ENCODE results near the gene N4BP3. TPM values are rescaled to one million over a fixed set of nuclear protein-coding genes. Genes with fewer than 3 reads are reported as not detected.

N4BP3 gene
- total and polyA plus RNA-seq, 2 of the 4 experiments (the other 2 are of a cell fraction) = 0.14 to 0.18 TPM

GRCh38 chr5:178115814-178116142 lies 2.4 kb downstream of the N4BP3 start:
- H2BK5ac ChIP-seq (ENCODE audit: low read depth, low read length, poor library complexity, severe bottlenecking) = no peak overlapping the region
- TF ChIP-seq RFX5 (IDR thresholded peaks at IDR 0.05; ENCODE audit: low read depth, low read length) (no peak), MAFK (IDR thresholded peaks at IDR 0.05; ENCODE audit: low read depth, low read length) (no peak), BHLHE40 (IDR thresholded peaks at IDR 0.05; ENCODE audit: low read depth, low read length) (no peak), USF2 (IDR thresholded peaks at IDR 0.05; ENCODE audit: low read depth, low read length) (no peak), POLR2A (IDR thresholded peaks at IDR 0.05; ENCODE audit: low read depth, low read length) (no peak), CEBPB (IDR thresholded peaks at IDR 0.05; ENCODE audit: low read depth, low read length) (no peak), MXI1 (IDR thresholded peaks at IDR 0.05; ENCODE audit: borderline replicate concordance, low read depth, low read length) (no peak), CHD1 (IDR thresholded peaks at IDR 0.05; ENCODE audit: low read depth, low read length) (no peak), NFE2L2 (IDR thresholded peaks at IDR 0.05; ENCODE audit: low read depth, low read length) (no peak), RAD21 (IDR thresholded peaks at IDR 0.05; ENCODE audit: low read length) (no peak), FOS (IDR thresholded peaks at IDR 0.05; ENCODE audit: low read depth, low read length) (no peak), SMC3 (IDR thresholded peaks at IDR 0.05; ENCODE audit: low read depth, low read length) (no peak), RCOR1 (IDR thresholded peaks at IDR 0.05; ENCODE audit: insufficient replicate concordance, low read length) (no peak), MAZ (IDR thresholded peaks at IDR 0.05; ENCODE audit: borderline replicate concordance, low read depth, low read length) (no peak)
- TF ChIP-seq, protein P1, sequence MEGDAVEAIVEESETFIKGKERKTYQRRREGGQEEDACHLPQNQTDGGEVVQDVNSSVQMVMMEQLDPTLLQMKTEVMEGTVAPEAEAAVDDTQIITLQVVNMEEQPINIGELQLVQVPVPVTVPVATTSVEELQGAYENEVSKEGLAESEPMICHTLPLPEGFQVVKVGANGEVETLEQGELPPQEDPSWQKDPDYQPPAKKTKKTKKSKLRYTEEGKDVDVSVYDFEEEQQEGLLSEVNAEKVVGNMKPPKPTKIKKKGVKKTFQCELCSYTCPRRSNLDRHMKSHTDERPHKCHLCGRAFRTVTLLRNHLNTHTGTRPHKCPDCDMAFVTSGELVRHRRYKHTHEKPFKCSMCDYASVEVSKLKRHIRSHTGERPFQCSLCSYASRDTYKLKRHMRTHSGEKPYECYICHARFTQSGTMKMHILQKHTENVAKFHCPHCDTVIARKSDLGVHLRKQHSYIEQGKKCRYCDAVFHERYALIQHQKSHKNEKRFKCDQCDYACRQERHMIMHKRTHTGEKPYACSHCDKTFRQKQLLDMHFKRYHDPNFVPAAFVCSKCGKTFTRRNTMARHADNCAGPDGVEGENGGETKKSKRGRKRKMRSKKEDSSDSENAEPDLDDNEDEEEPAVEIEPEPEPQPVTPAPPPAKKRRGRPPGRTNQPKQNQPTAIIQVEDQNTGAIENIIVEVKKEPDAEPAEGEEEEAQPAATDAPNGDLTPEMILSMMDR (conservative IDR thresholded peaks at IDR 0.05; ENCODE audit: low read depth, low read length) = no peak
- TF ChIP-seq, protein P2, sequence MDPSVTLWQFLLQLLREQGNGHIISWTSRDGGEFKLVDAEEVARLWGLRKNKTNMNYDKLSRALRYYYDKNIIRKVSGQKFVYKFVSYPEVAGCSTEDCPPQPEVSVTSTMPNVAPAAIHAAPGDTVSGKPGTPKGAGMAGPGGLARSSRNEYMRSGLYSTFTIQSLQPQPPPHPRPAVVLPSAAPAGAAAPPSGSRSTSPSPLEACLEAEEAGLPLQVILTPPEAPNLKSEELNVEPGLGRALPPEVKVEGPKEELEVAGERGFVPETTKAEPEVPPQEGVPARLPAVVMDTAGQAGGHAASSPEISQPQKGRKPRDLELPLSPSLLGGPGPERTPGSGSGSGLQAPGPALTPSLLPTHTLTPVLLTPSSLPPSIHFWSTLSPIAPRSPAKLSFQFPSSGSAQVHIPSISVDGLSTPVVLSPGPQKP (IDR thresholded peaks at IDR 0.05; ENCODE audit: borderline replicate concordance, low read depth, low read length) = no peak
- dilution Hi-C loops (cut with HindIII; ENCODE audit: low sequenced_read_pairs, unreplicated experiment) = no loop called here
- H3K9me3 ChIP-seq (ENCODE audit: control insufficient read depth, insufficient read depth, low read length) = no peaks in the 10 kb centered on the region
- H3K4me3 ChIP-seq (ENCODE audit: insufficient read depth, low read depth, low read length) = no peak overlapping the region
- H3K56ac ChIP-seq (ENCODE audit: extremely low read depth, insufficient read depth, low read length) = no peak overlapping the region
- H2BK120ac ChIP-seq (ENCODE audit: low read depth, low read length) = no peak overlapping the region
- H2AFZ ChIP-seq (replicated peaks; ENCODE audit: low read length, poor library complexity) = no peak overlapping the region
- H3K4ac ChIP-seq (ENCODE audit: low read depth, low read length) = no peak overlapping the region
- POLR2A ChIA-PET (ENCODE audit: unreplicated experiment) = no interaction called here
- no peak overlapping the region for H3K23ac ChIP-seq (ENCODE audit: low read depth, low read length)
- DNase-seq = no peak
- intact Hi-C loops (cut with micrococcal nuclease) = no loop called here
- H3K79me1 ChIP-seq (ENCODE audit: low read depth in 1 of 2, low read length in 2 of 2) = no peaks in the 10 kb centered on the region
- no peak overlapping the region for H4K5ac ChIP-seq (ENCODE audit: low read depth, low read length)
- H3K27me3 ChIP-seq (ENCODE audit: control insufficient read depth, insufficient read depth, low read length) = peaks cover 42% of the 10 kb centered on the region
- ATAC-seq (ENCODE audit: low read depth) = no peak
- no peaks in the 10 kb centered on the region for H3K36me3 ChIP-seq (ENCODE audit: control insufficient read depth, insufficient read depth, low read length)
- no peak overlapping the region for H2BK20ac ChIP-seq (ENCODE audit: low read depth, low read length)
- H3K18ac ChIP-seq (ENCODE audit: low read depth, low read length) = no peak overlapping the region
- no peaks in the 10 kb centered on the region for H3K9me1 ChIP-seq (ENCODE audit: insufficient read depth, low read length)
- H3K27ac ChIP-seq (ENCODE audit: insufficient read depth, low read length) = no peak overlapping the region
- no peak overlapping the region for H2AK9ac ChIP-seq (replicated peaks; ENCODE audit: low read depth, low read length, poor library complexity)
- no peaks in the 10 kb centered on the region for H4K20me1 ChIP-seq (ENCODE audit: insufficient read depth, low read length)
- no peak overlapping the region for H2AK5ac ChIP-seq (ENCODE audit: low read depth, low read length)
- CTCF ChIA-PET = no interaction called here
- no peak overlapping the region for H2BK15ac ChIP-seq (ENCODE audit: low read depth, low read length)
- no peak overlapping the region for H4K8ac ChIP-seq (ENCODE audit: low read depth in 2 of 2, low read length in 2 of 2)
- in situ Hi-C loops (cut with MboI; ENCODE audit: low sequenced_read_pairs) = no loop called here
- no peak overlapping the region for H3K14ac ChIP-seq (replicated peaks; ENCODE audit: low read depth, low read length)
- H4K91ac ChIP-seq (ENCODE audit: insufficient read depth, low read depth, low read length) = no peak overlapping the region
- BruUV-seq (replicated peaks) = no TSS peak
- no peak overlapping the region for H3K4me2 ChIP-seq (ENCODE audit: low read depth, low read length)
- H3K9ac ChIP-seq (ENCODE audit: low read depth, low read length) = no peak overlapping the region
- no peaks in the 10 kb centered on the region; the same call in 1 of the 2 replicates for H3K4me1 ChIP-seq (ENCODE audit: control insufficient read depth, insufficient read depth, low read length)
- 17% methylated on average over 1 of the region's 7 CpGs; no CpG with 5 or more reads in 1 of the 2 experiments for WGBS, 2 experiments (ENCODE audit: extremely low coverage in 2 of 2, insufficient read length in 1 of 2)

Data from IMR-90 (cell line).